Esophagus squamous epithelium (tissue), 4 donors: ENCODE measurements around the gene TTF2.

Experiments
- POLR2A ChIP-seq, 4 donors: fragments of 450-650 bp; IDR thresholded peaks; one replicate each; pipeline ENCODE4 v1.6.1; 2017; ENCODE audit warnings: antibody characterized with exemption in 4 of 4, mild to moderate bottlenecking in 4 of 4, moderate library complexity in 3 of 4
- TF ChIP-seq, protein P1 (sequence below), 6 experiments: fragments of 450-650 bp in 4 of 6; fragments of 200-600 bp in 2 of 6; sonication (generic) in 2 of 6; IDR thresholded peaks; one replicate each; pipeline ENCODE4 v1.5.1; 2016 to 2019; ENCODE audit warnings: antibody characterized with exemption in 6 of 6, mild to moderate bottlenecking in 4 of 6, moderate library complexity in 4 of 6

DNA sequence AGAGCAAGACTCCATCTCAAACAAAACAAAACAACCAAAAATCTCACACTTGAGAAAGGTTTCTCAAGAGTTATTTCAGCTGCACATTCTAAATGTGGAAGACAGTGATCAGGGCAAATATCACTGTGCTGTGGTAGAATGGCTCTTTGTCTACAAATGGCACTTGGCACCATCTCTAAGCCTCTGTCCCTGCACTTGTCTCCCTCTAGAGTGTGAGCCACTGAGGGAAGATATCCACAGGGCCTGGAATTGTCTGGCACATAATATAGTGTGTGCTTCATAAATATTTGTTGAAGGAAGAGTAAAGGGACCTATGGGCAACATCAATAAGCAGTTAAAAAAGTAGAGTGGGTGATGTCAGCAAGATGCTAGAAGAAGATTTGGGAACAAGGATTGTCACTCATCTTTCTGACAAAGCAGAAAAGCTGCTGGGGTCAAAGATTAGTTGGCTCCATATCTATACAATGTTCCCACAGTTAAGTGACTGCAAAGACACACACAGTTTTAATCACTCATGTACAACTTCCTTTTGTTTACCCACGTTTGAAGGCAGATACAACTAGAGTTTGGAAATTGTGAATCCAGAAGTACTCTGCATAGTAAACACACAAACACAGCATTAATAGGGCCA, 39.5 kb upstream of the TTF2 start:
- TF ChIP-seq, protein P1, sequence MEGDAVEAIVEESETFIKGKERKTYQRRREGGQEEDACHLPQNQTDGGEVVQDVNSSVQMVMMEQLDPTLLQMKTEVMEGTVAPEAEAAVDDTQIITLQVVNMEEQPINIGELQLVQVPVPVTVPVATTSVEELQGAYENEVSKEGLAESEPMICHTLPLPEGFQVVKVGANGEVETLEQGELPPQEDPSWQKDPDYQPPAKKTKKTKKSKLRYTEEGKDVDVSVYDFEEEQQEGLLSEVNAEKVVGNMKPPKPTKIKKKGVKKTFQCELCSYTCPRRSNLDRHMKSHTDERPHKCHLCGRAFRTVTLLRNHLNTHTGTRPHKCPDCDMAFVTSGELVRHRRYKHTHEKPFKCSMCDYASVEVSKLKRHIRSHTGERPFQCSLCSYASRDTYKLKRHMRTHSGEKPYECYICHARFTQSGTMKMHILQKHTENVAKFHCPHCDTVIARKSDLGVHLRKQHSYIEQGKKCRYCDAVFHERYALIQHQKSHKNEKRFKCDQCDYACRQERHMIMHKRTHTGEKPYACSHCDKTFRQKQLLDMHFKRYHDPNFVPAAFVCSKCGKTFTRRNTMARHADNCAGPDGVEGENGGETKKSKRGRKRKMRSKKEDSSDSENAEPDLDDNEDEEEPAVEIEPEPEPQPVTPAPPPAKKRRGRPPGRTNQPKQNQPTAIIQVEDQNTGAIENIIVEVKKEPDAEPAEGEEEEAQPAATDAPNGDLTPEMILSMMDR (IDR thresholded peaks at IDR 0.05), result no peak
- TF ChIP-seq POLR2A (IDR thresholded peaks at IDR 0.05), result no peak
